HL-60 (cell line): ENCODE results near the gene ABI3BP.

ENCODE experiments used
- POLR2AphosphoS5 ChIP-seq: IDR thresholded peaks from 2 replicates; pipeline ENCODE4 v1.6.1; 2012; ENCODE audit warnings: low read depth
- REST ChIP-seq: IDR thresholded peaks from 2 replicates; pipeline ENCODE4 v1.6.1; 2012; ENCODE audit warnings: low read depth; ENCODE audit not compliant: insufficient replicate concordance
- TF ChIP-seq, protein P1 (sequence below): IDR thresholded peaks from one replicate; pipeline ENCODE4 v1.5.1; 2011; ENCODE audit warnings: low read length, control low read depth, inconsistent platforms; ENCODE audit not compliant: insufficient read depth

DNA sequence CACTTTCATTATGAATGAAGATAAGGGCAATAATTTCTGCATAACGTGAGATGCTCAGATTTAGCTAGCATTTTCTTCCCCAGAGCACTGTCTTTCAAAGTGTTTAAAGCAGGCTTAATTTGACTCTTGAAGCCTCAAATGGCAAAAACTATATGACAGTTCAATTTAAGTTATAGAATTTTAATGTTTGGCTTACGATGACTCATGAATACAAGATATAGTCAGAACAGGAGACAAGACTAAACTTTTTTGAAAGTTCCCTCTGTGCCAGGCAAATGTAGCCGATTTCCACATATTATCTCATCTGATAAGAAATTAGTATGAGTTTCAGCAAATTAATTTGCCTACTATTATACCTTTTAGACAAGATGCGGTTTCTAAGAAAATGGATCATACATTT lies 19.6 kb downstream of the ABI3BP start:
- TF ChIP-seq, protein P1, sequence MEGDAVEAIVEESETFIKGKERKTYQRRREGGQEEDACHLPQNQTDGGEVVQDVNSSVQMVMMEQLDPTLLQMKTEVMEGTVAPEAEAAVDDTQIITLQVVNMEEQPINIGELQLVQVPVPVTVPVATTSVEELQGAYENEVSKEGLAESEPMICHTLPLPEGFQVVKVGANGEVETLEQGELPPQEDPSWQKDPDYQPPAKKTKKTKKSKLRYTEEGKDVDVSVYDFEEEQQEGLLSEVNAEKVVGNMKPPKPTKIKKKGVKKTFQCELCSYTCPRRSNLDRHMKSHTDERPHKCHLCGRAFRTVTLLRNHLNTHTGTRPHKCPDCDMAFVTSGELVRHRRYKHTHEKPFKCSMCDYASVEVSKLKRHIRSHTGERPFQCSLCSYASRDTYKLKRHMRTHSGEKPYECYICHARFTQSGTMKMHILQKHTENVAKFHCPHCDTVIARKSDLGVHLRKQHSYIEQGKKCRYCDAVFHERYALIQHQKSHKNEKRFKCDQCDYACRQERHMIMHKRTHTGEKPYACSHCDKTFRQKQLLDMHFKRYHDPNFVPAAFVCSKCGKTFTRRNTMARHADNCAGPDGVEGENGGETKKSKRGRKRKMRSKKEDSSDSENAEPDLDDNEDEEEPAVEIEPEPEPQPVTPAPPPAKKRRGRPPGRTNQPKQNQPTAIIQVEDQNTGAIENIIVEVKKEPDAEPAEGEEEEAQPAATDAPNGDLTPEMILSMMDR = no peak
- TF ChIP-seq POLR2AphosphoS5 (no peak), REST (no peak)
